ENCODE measurements around the gene IQCE.
"Not testable (repeated sequence)": the region's sequence is repeated elsewhere in the genome, so short reads cannot be mapped to it uniquely, and the experiment has no call there.

Gene IQCE

DNA sequence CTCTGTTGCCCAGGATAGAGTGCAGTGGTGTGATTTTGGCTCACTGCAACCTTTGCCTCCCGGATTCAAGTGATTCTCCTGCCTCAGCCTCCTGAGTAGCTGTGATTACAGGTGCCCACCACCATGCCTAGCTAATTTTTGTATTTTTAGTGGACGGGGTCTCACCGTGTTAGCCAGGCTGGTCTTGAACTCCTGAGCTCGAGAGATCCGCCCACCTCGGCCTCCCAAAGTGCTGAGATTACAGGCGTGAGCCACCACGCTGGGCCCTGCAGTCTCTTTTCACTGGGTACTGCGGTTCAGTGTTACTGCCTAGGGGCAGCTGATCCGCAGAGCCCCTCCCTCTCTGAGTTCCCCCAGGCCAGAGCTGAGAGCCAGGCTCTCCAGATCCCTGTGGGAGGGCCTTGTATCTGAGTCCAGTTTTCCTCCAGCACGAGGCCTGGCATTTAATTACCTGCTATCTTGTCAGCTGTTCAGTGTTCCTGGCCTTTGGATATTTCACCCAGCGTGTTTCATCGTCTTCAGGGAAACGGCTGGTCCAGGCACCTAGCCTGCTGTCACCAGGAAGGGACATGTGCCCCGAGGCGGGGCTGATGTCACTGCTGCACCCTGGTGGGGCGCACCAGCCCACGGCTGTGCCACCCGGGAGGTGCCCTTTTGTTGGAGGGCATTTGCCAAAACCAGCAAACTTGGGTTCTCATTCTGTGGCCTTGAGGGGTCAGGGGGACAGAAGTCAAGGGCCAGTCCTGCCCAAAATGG, 22.7 kb upstream of the IQCE start:
- peak; percentile 15; the same call in 1 of the 2 replicates for TF ChIP-seq TCF4 (CRISPR knock-in tag; IDR thresholded peaks at IDR 0.05; ENCODE audit: borderline replicate concordance)
- not testable (repeated sequence) for ATAC-seq

DNA sequence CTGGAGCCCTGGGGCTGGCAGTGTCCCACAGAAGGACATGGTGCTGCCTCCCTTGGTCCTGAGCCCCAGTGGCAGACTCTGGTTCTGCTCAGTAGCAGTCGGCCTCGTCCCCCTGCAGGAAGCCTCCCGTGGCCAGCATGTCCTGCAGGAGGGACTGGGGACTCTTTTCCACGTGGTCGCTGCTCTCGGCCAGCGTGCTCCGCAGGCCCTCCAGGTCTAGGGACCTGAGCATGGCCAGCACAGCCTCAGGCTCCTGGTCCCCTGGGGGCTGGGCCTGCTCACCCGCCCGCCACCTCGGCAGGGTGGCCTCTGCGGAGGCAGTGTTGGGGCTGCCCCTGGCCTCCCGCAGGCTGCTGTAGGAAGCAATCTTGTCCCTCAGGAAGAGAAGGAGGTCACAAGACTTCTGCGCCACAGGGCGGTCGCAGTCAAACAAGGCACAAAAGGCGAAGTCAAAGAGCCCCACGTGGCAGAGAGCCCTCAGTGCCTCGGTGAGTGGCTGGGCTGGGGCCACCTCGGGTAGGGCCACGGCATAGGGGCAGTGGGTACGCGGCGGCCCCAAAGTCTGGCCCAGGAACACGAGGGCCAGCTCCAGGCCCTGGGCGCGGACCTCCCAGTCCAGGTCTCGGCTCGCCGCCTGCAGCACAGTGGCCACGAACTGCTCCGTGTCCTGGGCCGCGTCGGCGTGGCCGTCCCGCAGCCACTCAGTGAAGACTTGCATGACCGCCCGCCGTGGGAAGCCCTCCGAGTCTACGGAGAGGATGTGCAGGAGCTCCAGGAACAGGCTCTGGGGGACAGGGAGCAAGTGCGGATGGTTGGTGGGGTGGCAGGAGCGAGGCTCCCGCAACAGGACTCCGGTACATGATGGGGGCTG, 20.6 kb upstream of the IQCE start:
- peak; percentile 13; the same call in 2 of the 3 replicates for ATAC-seq
- TF ChIP-seq TOX (CRISPR knock-in tag; IDR thresholded peaks at IDR 0.05; ENCODE audit: borderline replicate concordance) (no peak), OSR1 (CRISPR knock-in tag; IDR thresholded peaks at IDR 0.05) (no peak), ZFP30 (CRISPR knock-in tag; IDR thresholded peaks at IDR 0.05) (no peak), TCF4 (CRISPR knock-in tag; IDR thresholded peaks at IDR 0.05; ENCODE audit: borderline replicate concordance) (no peak), BACH2 (CRISPR knock-in tag; IDR thresholded peaks at IDR 0.05; ENCODE audit: borderline replicate concordance) (no peak), ESRRG (CRISPR knock-in tag; IDR thresholded peaks at IDR 0.05) (no peak), PPARA (CRISPR knock-in tag; IDR thresholded peaks at IDR 0.05; ENCODE audit: borderline replicate concordance) (no peak), ZNF70 (CRISPR knock-in tag; IDR thresholded peaks at IDR 0.05) (no peak), ZFP3 (CRISPR knock-in tag; IDR thresholded peaks at IDR 0.05) (no peak), CSDC2 (CRISPR knock-in tag; IDR thresholded peaks at IDR 0.05) (no peak), ZNF565 (CRISPR knock-in tag; conservative IDR thresholded peaks at IDR 0.05; ENCODE audit: low read depth) (no peak), ARNTL (CRISPR knock-in tag; IDR thresholded peaks at IDR 0.05; ENCODE audit: borderline replicate concordance, low read depth) (no peak), SNAI2 (CRISPR knock-in tag; IDR thresholded peaks at IDR 0.05) (no peak), ZNF8 (CRISPR knock-in tag; IDR thresholded peaks at IDR 0.05) (no peak), RARB (CRISPR knock-in tag; IDR thresholded peaks at IDR 0.05) (no peak)
- TF ChIP-seq, protein P1, sequence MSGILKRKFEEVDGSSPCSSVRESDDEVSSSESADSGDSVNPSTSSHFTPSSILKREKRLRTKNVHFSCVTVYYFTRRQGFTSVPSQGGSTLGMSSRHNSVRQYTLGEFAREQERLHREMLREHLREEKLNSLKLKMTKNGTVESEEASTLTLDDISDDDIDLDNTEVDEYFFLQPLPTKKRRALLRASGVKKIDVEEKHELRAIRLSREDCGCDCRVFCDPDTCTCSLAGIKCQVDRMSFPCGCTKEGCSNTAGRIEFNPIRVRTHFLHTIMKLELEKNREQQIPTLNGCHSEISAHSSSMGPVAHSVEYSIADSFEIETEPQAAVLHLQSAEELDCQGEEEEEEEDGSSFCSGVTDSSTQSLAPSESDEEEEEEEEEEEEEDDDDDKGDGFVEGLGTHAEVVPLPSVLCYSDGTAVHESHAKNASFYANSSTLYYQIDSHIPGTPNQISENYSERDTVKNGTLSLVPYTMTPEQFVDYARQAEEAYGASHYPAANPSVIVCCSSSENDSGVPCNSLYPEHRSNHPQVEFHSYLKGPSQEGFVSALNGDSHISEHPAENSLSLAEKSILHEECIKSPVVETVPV (CRISPR knock-in tag; IDR thresholded peaks at IDR 0.05), result no peak
- TF ChIP-seq, protein P2, sequence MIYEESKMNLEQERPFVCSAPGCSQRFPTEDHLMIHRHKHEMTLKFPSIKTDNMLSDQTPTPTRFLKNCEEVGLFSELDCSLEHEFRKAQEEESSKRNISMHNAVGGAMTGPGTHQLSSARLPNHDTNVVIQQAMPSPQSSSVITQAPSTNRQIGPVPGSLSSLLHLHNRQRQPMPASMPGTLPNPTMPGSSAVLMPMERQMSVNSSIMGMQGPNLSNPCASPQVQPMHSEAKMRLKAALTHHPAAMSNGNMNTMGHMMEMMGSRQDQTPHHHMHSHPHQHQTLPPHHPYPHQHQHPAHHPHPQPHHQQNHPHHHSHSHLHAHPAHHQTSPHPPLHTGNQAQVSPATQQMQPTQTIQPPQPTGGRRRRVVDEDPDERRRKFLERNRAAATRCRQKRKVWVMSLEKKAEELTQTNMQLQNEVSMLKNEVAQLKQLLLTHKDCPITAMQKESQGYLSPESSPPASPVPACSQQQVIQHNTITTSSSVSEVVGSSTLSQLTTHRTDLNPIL (CRISPR knock-in tag; IDR thresholded peaks at IDR 0.05; ENCODE audit: low read depth), result no peak
- TF ChIP-seq, protein P3, sequence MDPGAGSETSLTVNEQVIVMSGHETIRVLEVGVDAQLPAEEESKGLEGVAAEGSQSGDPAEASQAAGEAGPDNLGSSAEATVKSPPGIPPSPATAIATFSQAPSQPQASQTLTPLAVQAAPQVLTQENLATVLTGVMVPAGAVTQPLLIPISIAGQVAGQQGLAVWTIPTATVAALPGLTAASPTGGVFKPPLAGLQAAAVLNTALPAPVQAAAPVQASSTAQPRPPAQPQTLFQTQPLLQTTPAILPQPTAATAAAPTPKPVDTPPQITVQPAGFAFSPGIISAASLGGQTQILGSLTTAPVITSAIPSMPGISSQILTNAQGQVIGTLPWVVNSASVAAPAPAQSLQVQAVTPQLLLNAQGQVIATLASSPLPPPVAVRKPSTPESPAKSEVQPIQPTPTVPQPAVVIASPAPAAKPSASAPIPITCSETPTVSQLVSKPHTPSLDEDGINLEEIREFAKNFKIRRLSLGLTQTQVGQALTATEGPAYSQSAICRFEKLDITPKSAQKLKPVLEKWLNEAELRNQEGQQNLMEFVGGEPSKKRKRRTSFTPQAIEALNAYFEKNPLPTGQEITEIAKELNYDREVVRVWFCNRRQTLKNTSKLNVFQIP (CRISPR knock-in tag; IDR thresholded peaks at IDR 0.05; ENCODE audit: borderline replicate concordance, low read depth), result no peak
- TF ChIP-seq, protein P4, sequence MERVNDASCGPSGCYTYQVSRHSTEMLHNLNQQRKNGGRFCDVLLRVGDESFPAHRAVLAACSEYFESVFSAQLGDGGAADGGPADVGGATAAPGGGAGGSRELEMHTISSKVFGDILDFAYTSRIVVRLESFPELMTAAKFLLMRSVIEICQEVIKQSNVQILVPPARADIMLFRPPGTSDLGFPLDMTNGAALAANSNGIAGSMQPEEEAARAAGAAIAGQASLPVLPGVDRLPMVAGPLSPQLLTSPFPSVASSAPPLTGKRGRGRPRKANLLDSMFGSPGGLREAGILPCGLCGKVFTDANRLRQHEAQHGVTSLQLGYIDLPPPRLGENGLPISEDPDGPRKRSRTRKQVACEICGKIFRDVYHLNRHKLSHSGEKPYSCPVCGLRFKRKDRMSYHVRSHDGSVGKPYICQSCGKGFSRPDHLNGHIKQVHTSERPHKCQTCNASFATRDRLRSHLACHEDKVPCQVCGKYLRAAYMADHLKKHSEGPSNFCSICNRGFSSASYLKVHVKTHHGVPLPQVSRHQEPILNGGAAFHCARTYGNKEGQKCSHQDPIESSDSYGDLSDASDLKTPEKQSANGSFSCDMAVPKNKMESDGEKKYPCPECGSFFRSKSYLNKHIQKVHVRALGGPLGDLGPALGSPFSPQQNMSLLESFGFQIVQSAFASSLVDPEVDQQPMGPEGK (CRISPR knock-in tag; IDR thresholded peaks at IDR 0.05; ENCODE audit: borderline replicate concordance), result no peak

DNA sequence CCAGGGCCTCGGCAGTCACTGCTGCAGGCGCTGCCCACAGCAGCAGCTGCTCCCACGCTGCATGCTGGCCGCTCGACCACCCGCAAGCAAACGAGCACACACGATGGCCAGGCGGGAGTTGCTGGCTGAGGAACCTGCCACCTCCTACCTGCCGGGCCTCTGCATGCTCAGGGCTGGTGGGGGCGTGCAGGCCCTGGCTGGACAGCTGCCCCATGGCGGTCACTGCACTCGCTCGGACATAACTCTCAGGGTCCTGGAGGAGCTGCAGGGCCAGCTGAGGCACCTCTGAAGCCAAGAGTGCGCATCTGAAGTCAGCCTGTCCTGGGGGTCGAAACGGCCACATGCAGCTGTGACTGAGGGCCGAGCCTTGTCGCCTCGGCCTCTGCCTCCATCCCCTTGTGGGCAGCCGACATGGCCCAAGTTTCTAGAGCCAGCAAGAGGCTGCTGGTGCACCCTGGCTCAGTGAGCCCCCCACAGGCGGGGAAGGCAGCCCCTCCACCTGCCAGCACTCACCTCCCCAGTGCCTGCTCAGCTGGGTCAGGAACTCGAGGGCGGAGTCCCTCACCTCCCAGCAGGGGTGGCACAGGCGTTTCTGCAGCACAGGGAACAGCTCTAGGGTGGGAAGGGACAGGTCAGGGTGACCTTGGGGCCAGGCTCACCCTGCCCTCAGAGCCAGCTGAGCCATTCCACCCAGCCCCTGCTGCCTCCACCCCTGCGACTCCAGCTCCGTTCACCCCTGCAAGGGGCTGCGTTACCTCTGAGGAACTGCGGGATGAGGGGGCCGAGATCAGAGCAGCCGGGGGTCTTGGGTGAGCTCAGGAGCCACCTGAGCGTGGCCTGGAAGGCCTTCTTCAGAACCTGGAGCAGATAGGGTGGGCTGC, 19.5 kb upstream of the IQCE start:
- ATAC-seq, result no peak
- TF ChIP-seq ZNF565 (CRISPR knock-in tag; conservative IDR thresholded peaks at IDR 0.05; ENCODE audit: low read depth), result no peak
- TF ChIP-seq RARB (CRISPR knock-in tag; IDR thresholded peaks at IDR 0.05), result no peak
- TF ChIP-seq ESRRG (CRISPR knock-in tag; IDR thresholded peaks at IDR 0.05), result no peak
- TF ChIP-seq ARNTL (CRISPR knock-in tag; IDR thresholded peaks at IDR 0.05; ENCODE audit: borderline replicate concordance, low read depth), result no peak
- TF ChIP-seq, protein P4 (CRISPR knock-in tag; IDR thresholded peaks at IDR 0.05; ENCODE audit: borderline replicate concordance), result no peak
- TF ChIP-seq PPARA (CRISPR knock-in tag; IDR thresholded peaks at IDR 0.05; ENCODE audit: borderline replicate concordance), result no peak
